ENCODE results near the gene PDGFD.

PDGFD gene

GRCh38 chr11:103948187-103948763 lies 215.7 kb downstream of the PDGFD start:
- no peak for DNase-seq

- DNase-seq = peak; percentile 21
Observed at GRCh38 chr11:103947546-103947919, 216.4 kb downstream of the PDGFD start.

- DNase-seq = peak; percentile 57
Observed at GRCh38 chr11:103946793-103947545, 217.0 kb downstream of the PDGFD start.

GRCh38 chr11:103944251-103944940 lies 219.6 kb downstream of the PDGFD start:
- DNase-seq = no peak

- DNase-seq = peak; percentile 0
Observed at GRCh38 chr11:103942646-103943045, 221.3 kb downstream of the PDGFD start.

GRCh38 chr11:103940551-103940950 lies 223.4 kb downstream of the PDGFD start:
- no peak for DNase-seq

- no peak for DNase-seq
Observed at GRCh38 chr11:103939694-103940093, 224.3 kb downstream of the PDGFD start.

GRCh38 chr11:103936059-103936458 lies 227.9 kb downstream of the PDGFD start:
- no peak for DNase-seq

- DNase-seq = no peak
Observed at GRCh38 chr11:103935219-103935618, 228.7 kb downstream of the PDGFD start.

GRCh38 chr11:103929170-103929903 lies 234.6 kb downstream of the PDGFD start:
- DNase-seq = no peak

- no peak for DNase-seq
Observed at GRCh38 chr11:103928802-103929161, 235.2 kb downstream of the PDGFD start.

- DNase-seq = no peak
Observed at GRCh38 chr11:103928040-103928801, 235.7 kb downstream of the PDGFD start.

GRCh38 chr11:103927535-103927934 lies 236.4 kb downstream of the PDGFD start:
- DNase-seq = peak; percentile 35

GRCh38 chr11:103926990-103927389 lies 237.0 kb downstream of the PDGFD start:
- DNase-seq = no peak

- no peak for DNase-seq
Observed at GRCh38 chr11:103924166-103925013, 239.6 kb downstream of the PDGFD start.

GRCh38 chr11:103923451-103923931 lies 240.5 kb downstream of the PDGFD start:
- peak; percentile 12 for DNase-seq

- no peak for DNase-seq
Observed at GRCh38 chr11:103920933-103921332, 243.0 kb downstream of the PDGFD start.

- no peak for DNase-seq
Observed at GRCh38 chr11:103920449-103920848, 243.5 kb downstream of the PDGFD start.

- DNase-seq = peak; percentile 2
Observed at GRCh38 chr11:103910721-103911120, 253.2 kb downstream of the PDGFD start.

- no peak for DNase-seq
Observed at GRCh38 chr11:103907548-103908455, 256.1 kb downstream of the PDGFD start.
